CD4-positive, alpha-beta T cell treated with Interferon gamma for 1 hour (primary cell): ENCODE data around the gene WASL.
"Not testable (repeated sequence)": the region's sequence is repeated elsewhere in the genome, so short reads cannot be mapped to it uniquely, and the experiment has no call there.

Source experiments
- DNase-seq: peaks from one replicate; pipeline ENCODE4 v3.0.0-alpha.2; 2020

The WASL gene

GRCh38 chr7:123729218-123729578, 19.6 kb downstream of the WASL start:
- no peak for DNase-seq

- no peak for DNase-seq
Observed at GRCh38 chr7:123727071-123727837, 21.5 kb downstream of the WASL start.

- DNase-seq: no peak
Observed at GRCh38 chr7:123725586-123726171, 23.1 kb downstream of the WASL start.

- no peak for DNase-seq
Observed at GRCh38 chr7:123724817-123725253, 24.0 kb downstream of the WASL start.

GRCh38 chr7:123723913-123724312, 24.9 kb downstream of the WASL start:
- DNase-seq: no peak

- DNase-seq: not testable (repeated sequence)
Observed at GRCh38 chr7:123720527-123720926, 28.3 kb downstream of the WASL start.

- no peak for DNase-seq
Observed at GRCh38 chr7:123719197-123719721, 29.5 kb downstream of the WASL start.

GRCh38 chr7:123718773-123719172, 30.0 kb downstream of the WASL start:
- no peak for DNase-seq

- no peak for DNase-seq
Observed at GRCh38 chr7:123717689-123718088, 31.1 kb downstream of the WASL start.

- no peak for DNase-seq
Observed at GRCh38 chr7:123716877-123717276, 31.9 kb downstream of the WASL start.

- DNase-seq: no peak
Observed at GRCh38 chr7:123715799-123716198, 33.0 kb downstream of the WASL start.

- no peak for DNase-seq
Observed at GRCh38 chr7:123715198-123715597, 33.6 kb downstream of the WASL start.

- DNase-seq: no peak
Observed at GRCh38 chr7:123714296-123715080, 34.3 kb downstream of the WASL start.

- DNase-seq: no peak
Observed at GRCh38 chr7:123712619-123713018, 36.2 kb downstream of the WASL start.

GRCh38 chr7:123711832-123712293, 36.9 kb downstream of the WASL start:
- DNase-seq: no peak

GRCh38 chr7:123710683-123711082, 38.1 kb downstream of the WASL start:
- DNase-seq: no peak

GRCh38 chr7:123709525-123709924, 39.3 kb downstream of the WASL start:
- no peak for DNase-seq

GRCh38 chr7:123705211-123705901, 43.4 kb downstream of the WASL start:
- no peak for DNase-seq

- no peak for DNase-seq
Observed at GRCh38 chr7:123695944-123696677, 52.7 kb downstream of the WASL start.

- DNase-seq: no peak
Observed at GRCh38 chr7:123692471-123692877, 56.3 kb downstream of the WASL start.

- DNase-seq: no peak
Observed at GRCh38 chr7:123690550-123690949, 58.3 kb downstream of the WASL start.

GRCh38 chr7:123689250-123689649, 59.6 kb downstream of the WASL start:
- no peak for DNase-seq
